HG03135 (cell line): ENCODE measurements around the gene CLEC16A.
A peak's percentile ranks its signal among the peaks of the same experiment; 100 is the strongest.

ENCODE experiments used
- ATAC-seq: cut with Tn5 transposase; IDR thresholded peaks from one replicate; pipeline ENCODE4 v1.9.1; 2021; ENCODE audit warnings: mild to moderate bottlenecking, moderate library complexity; ENCODE audit not compliant: unreplicated experiment

Gene CLEC16A

DNA sequence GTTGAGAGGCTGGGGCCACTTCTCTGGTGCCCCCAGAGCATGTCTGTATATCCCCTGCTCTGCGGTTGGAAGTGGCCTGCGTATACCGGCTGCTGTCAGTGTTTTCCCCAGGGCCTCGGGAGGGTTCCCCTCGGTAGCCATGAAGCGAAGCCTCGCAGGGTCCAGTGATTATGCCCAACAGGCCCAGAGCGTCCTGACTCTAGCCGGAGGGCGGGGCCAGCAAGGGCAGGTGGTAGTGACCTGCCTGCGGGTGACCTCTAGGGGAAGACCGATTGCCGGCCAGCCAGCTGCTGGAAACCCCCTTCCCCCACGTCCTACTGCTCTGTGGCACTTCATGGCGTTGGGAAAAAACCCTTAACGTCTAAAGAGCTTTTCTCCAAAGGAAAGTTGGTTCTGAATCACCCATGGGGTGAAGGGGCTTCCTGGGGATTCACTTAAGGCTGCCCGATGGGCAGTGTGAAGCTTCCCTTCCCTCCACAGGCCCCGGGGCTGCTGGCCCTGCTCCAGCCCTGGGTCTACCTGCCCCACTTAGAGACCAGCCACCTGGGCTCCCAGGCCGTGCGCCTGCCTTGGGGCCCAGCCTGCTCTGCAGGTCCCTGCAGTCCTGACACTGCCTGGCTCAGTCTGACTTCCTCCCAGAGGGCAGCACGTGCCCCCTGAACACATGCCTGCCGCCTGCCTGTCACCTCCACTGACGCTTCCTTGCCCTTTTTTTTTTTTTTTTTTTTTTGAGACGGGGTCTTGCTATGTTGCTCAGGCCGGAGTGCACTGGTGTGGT, 238.9 kb downstream of the CLEC16A start:
- ATAC-seq = peak; percentile 38

- ATAC-seq = no peak
Measured at GRCh38 chr16:11183951-11184350, 239.6 kb downstream of the CLEC16A start.

GRCh38 chr16:11187522-11188023, 243.2 kb downstream of the CLEC16A start:
- ATAC-seq = no peak

DNA sequence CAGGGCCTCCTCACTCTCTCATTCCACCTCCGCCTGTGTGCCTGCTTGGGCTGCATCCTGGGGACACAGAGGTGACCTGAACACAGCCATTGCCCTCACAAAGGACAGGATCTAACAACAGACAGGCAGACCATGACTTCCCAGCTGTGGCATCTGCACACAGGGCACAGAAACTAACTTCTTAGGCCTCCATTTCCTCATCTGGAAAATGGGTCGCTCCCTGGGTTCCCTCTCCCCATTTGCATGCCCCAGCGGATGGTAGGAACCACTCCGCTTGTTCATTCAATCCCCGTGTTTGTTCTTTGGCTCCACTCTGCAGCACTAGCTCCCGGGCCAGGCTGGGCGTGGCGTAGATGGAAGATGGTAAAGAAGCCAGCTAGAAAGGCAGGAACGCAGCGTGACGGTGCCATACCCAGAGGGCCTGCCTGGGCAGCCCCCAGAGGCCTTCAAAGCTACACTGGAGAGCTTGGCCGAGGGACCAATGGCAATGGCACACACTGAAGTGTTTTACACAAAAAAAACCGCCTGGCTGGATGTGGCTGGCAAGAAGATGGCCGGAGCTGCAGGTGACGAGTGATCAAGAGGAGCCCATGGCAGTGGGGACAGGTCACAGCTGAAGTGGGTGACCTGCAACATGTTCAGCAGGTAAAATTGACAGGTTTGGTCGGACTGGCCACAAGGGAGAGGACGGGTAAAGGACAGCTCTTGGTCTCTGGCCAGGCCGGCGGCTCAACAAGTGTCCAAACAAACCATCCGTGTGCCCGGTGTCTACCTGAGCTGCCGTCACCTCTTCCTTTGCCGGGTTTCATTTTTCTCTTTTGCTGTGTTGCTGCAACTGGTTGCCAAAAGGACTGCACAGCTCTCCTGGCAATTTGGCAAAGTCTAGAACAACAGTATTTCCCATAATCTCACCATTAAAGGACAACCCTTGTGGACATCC, 244.7 kb downstream of the CLEC16A start:
- no peak for ATAC-seq

DNA sequence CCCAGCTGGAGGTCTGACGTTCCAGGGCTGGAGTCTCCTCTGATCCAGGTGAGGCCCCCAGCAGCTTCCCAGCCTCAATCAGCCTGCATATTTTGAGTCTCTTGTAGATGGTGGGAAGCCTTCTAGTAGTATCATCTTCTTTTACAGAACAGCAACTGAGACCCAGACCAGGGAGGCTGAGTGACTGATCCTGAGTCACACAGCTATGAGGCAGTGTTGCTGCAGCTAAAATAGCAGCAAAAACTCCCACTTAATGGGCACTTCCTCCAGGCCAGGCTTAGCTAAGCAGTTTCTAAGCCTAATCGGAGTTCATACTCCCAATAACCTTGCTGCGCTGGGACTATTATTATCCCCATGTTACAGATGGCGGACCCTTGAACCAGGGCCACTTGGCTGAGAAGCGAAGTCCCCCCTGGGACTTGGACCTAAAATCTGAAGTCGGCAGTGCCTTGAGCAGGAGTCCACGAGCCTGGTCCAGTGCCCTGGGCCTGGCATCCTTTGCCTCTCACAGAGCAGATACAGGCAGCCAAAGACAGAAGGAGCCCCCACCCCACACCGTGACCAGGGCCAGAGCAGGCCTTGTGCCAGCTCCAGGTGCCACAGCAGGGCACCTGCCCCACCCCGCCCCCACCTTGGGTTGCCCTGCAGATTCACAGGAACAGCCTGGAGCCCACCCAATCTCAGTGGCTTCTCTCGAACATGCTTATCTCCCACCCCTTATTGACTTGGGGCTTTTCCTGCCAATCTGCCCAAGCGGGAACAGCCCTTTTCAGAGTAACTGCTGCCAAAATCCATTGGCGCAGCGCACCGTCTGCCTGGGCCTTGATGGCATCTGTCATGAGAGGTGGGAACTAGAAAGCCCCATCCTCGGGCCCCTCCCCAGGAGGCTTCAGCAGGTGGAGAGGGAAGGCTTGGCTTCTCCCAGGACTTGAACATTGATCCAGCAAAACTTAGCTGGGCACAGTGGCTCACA, 246.5 kb downstream of the CLEC16A start:
- no peak for ATAC-seq

GRCh38 chr16:11191665-11192064, 247.3 kb downstream of the CLEC16A start:
- no peak for ATAC-seq

DNA sequence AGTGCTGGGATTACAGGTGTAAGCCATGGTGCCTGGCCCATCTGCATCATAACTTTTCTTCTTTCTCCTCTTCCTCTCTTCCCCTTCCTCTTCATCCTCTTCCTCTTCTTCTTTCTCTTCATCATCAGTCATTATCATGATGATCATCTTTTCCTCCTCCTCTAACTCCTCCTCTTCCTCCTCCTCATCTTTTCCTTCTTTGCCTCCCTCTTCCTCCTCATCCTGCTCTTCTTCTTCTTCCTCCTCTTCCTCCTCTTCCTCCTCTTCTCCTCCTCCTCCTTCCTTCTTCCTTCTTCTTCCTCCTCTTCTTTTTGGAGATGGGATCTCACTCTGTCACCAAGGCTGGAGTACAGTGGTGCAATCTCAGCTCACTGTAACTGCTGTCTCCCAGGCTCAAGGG, 249.1 kb downstream of the CLEC16A start:
- no peak for ATAC-seq

DNA sequence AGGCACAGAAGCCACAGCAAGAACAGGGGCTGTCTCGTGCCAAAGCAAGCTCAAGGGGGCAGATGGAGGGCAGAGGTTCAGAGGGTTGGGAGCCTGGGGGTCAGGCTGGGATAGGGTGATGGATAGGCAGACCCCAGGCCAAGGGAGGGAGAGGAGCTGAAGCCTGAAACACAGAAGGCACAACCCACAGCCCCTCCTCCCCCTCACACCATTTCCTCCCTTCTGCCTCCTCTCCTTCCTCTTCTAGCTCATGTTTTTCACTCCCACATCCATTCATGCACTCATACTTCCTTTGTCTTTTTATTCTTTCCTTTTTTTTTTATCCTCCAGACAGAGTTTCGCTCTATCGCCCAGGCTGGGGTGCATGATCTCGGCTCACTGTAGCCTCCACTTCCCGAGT, 250.5 kb downstream of the CLEC16A start:
- no peak for ATAC-seq

DNA sequence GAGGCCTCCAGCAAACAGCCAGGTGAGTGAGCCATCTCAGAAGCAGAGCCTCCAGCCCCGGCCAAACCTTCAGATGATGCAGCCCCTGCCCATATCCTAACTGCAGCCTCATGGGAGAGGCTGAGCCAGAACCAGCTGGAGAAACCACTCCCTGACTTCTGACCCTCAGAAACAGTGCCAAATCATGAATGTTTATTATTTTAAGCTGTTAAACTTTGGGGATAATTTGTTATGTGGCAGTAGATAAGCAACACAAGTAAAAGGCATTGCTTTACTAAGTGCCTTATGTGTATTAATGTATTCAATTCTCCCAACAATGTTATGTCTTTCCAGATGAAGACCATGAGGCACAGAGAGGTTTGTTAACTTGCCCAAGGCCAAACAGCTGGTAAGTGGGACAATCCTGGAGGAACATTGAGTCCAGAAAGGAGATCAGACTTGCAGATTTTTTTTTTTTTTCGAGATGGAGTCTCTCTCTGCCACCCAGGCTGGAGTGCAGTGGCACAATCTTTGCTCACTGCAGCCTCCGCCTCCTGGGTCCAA, 252.0 kb downstream of the CLEC16A start:
- ATAC-seq = no peak

- ATAC-seq = no peak
Measured at GRCh38 chr16:11198375-11198774, 254.0 kb downstream of the CLEC16A start.

DNA sequence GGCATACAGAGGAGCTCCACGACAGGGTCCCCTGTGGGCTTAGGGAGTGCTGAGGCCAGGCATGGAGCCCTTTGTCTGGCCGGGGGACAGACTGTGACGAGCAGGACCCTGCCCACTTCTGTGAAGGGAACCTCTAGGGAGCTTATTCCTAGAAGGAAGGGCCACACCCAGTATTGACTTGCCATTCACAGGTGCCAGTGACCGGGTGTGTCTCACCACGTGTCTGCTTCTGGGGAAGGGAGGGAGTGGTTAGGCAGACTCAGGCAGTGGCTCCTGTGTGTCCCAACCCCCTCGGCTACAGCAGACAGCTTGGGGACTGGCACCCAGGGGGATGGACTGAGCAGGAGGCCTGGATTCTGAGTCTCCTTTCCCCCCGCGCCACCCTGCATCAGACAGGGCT, 254.5 kb downstream of the CLEC16A start:
- no peak for ATAC-seq

DNA sequence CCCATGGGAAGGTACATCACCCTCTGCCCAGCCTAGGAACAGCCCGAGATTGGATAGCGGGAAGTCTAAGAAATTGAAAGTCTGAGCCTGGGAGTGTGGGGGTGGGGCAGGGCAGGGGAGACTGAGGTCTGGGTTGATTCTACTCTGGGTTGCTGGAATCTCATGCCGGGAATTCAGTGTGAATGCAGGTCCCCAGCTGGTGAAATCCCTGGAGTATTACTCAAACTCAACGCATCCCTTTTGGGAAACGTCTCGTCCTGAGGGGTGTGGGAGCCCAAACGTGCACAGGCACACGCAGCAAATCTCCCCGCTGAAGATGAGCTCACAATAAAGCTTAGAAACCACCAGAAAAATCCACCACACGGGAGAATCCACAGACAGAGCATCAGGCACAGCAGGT, 256.2 kb downstream of the CLEC16A start:
- ATAC-seq = no peak

DNA sequence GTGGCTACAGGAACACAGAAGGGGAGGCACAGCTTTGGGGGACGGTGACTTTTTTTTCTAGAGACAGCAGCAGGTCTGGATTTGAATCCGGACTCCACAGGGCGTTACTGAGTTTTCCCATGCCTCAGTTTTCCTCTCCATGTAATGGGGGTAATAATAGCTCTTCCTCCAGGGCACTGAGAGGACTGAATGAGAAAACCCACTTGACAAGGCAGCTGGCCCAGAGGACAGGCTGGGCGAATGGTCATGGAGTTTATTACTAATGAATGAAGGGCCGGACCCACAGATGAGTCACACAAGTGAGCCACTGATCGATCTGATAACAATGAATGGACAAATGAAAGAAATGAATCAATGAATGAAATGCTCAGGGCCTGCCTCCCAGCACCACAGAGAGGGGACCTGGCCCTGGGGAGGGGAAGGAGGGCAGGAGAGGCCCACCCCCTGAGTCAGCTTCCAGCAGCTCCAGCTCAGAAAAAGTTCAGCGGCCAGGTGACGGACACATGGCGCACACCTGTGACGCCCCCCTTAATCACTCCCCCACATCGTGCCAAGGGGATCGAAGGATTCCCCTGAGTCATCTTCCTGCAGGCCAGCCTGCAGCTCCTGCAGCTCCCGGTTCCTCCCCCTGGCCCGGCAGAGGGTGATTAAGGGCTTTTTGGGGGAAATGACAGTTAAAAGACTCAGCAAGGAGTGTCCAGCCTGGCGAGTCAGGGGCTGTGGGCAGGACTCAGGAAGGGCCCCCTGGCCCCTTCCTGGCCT, 257.3 kb downstream of the CLEC16A start:
- ATAC-seq = no peak

DNA sequence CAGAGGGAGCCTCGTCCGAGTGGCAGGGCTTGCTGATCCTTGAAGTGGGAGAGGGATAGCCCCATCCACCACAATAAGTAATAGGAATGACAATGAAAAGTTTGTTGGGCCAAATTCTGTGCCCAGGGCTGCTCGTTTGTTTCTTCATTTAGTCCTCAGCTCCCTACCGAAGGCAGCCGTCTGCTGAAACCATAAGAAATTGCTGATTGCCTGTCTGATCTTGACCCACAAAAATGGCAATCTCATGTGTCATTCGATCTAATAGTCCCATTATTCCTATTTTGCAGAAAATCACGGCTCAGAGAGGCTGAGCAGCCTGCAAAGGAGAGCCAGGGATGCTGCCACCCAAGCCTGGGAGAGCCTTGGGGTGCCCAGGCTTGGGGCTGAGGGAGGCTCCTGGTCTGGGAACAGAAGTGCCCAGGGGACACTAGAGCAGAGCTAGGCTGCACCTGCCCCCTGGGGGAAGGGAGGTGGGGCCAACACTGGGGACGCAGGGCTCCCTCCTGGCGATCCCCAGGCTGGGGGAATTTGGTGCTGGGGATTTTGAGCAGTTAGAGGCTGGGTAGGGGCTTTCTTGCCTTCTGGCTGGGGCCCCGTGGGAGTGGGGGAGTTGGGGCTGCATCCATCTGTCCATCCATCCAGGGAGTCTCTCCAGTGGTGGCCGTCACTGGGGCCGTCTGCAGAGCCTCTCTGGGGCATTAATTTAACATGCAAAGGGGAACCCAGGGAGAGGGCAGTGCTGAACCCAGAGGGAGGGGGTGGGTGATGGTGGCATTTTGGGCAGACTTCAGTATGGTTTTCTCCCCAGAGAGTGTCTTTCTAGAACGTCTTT, 258.1 kb downstream of the CLEC16A start:
- no peak for ATAC-seq

DNA sequence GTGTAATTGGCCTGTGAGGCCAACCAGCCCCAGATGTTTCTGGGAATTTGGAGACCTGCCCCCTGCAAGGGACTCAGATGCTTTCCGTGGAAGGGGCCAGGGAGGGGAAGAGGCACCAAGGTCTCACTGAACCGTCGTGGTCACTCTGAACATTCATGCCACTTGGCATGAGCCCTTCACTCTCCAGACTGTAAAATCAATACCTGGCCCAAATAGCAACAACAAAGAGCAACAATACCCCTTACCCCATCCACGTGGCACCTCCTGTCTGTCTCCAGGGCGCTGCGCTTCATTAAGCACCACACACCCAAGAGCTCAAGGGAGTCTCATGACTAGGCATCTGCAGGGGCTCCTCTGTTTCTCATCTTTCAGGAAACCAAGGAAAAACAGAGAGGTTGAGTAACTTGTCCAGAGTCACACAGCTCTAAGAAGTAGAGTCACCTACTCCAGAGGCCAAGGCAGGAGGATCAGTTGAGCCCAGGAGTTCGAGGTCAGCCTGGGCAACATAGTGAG, 258.8 kb downstream of the CLEC16A start:
- no peak for ATAC-seq

GRCh38 chr16:11204513-11205047, 260.2 kb downstream of the CLEC16A start:
- no peak for ATAC-seq

DNA sequence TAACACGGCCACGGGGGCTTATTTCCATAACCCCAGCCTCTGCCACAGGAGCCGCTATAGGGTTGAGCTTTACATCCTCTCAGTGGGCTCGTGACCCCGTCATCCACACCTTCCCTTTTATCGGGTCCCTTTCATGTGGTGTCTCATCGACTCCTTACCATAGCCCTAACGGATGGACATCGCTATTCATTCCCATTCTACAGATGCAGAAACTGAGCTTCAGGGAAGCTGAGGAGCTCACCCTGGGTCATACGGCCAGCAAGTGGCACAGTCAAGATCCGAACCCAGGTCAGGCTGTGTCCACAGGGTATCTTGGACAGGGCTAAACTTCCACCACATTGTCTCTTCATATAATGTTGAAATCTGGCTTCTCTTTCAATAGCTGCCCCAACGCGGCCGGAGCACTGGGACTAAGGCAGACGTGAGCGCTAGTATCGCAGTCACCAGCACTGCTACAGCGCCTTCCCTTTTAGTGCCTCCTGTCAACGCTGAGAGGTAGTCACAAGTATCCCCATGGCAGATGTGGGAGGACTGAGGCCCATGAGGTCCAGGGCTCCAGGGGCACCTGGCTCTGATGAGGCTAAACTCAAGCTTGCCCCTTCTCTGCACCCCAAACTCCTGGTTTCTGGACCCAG, 260.8 kb downstream of the CLEC16A start:
- ATAC-seq = no peak
